GM23338 (cell line): ENCODE results near the gene NPEPL1. TPM values are rescaled to one million over a fixed set of nuclear protein-coding genes. Genes with fewer than 3 reads are reported as not detected.

ENCODE experiments used
- ATAC-seq: fragments of 200-7000 bp; cut with Tn5 transposase; 3 replicates; pipeline ENCODE4 v1.9.1; 2020
- DNase-seq: peaks from one replicate; pipeline ENCODE4 v3.0.0-alpha.2; 2015; ENCODE audit warnings: low spot score
- H2AFZ ChIP-seq: fragments of 200-600 bp; sonication (generic); 2 replicates; pipeline ENCODE4 v1.8.0; 2016; ENCODE audit warnings: antibody characterized with exemption, mild to moderate bottlenecking, moderate library complexity
- H3F3A ChIP-seq: fragments of 200-600 bp; sonication (generic); replicated peaks from 2 replicates; pipeline ENCODE4 v1.8.0; 2017; ENCODE audit warnings: antibody characterized with exemption, mixed run types, low read depth
- H3K27ac ChIP-seq: fragments of 200-600 bp; sonication (generic); 2 replicates; pipeline ENCODE4 v1.6.1; 2016; ENCODE audit warnings: low read depth
- H3K27me3 ChIP-seq: fragments of 200-600 bp; sonication (generic); 2 replicates; pipeline ENCODE4 v1.8.0; 2016; ENCODE audit warnings: mild to moderate bottlenecking, mixed run types, moderate library complexity; ENCODE audit not compliant: insufficient read depth
- H3K36me3 ChIP-seq: fragments of 200-600 bp; sonication (generic); 2 replicates; pipeline ENCODE4 v1.8.0; 2016; ENCODE audit warnings: mild to moderate bottlenecking; ENCODE audit not compliant: insufficient read depth
- H3K4me1 ChIP-seq: fragments of 200-600 bp; sonication (generic); 2 replicates; pipeline ENCODE4 v1.8.0; 2016; ENCODE audit warnings: mild to moderate bottlenecking, moderate library complexity; ENCODE audit not compliant: insufficient read depth
- H3K4me2 ChIP-seq: fragments of 200-600 bp; sonication (generic); 2 replicates; pipeline ENCODE4 v1.7.1; 2017; ENCODE audit warnings: mixed run types
- H3K4me3 ChIP-seq: fragments of 200-600 bp; sonication (generic); 2 replicates; pipeline ENCODE4 v1.6.1; 2016; ENCODE audit warnings: mixed run types
- H3K79me2 ChIP-seq: fragments of 200-600 bp; sonication (generic); replicated peaks from 2 replicates; pipeline ENCODE4 v1.8.0; 2017; ENCODE audit warnings: mild to moderate bottlenecking; ENCODE audit not compliant: insufficient read depth
- H3K9me2 ChIP-seq: fragments of 200-600 bp; sonication (generic); 2 replicates; pipeline ENCODE4 v1.8.0; 2017; ENCODE audit not compliant: insufficient read depth
- H4K20me1 ChIP-seq: fragments of 200-600 bp; sonication (generic); replicated peaks from 2 replicates; pipeline ENCODE4 v1.8.0; 2017; ENCODE audit warnings: mild to moderate bottlenecking; ENCODE audit not compliant: insufficient read depth
- H3K27ac Mint-ChIP-seq: 2 replicates; pipeline ENCODE4 v1.8.0; 2020; ENCODE audit warnings: inconsistent platforms, mild to moderate bottlenecking, moderate library complexity, mixed read lengths
- H3K27me3 Mint-ChIP-seq: 3 replicates; pipeline ENCODE4 v1.8.0; 2022; ENCODE audit warnings: low read depth, mild to moderate bottlenecking, moderate library complexity, mixed read lengths, inconsistent platforms; ENCODE audit not compliant: insufficient read depth, poor library complexity
- H3K36me3 Mint-ChIP-seq: 3 replicates; pipeline ENCODE4 v1.8.0; 2021; ENCODE audit warnings: low read depth, mild to moderate bottlenecking, inconsistent platforms, moderate library complexity, mixed read lengths
- H3K4me1 Mint-ChIP-seq: 3 replicates; pipeline ENCODE4 v1.8.0; 2020; ENCODE audit warnings: mild to moderate bottlenecking, inconsistent platforms, mixed read lengths
- H3K4me3 Mint-ChIP-seq: 3 replicates; pipeline ENCODE4 v1.8.0; 2021; ENCODE audit warnings: moderate library complexity, mild to moderate bottlenecking, inconsistent platforms, mixed read lengths
- H3K9me3 Mint-ChIP-seq: 3 replicates; pipeline ENCODE4 v1.8.0; 2020; ENCODE audit warnings: moderate library complexity, mild to moderate bottlenecking, inconsistent platforms, mixed read lengths
- JUNB ChIP-seq: IDR thresholded peaks from one replicate; pipeline ENCODE4 v1.6.1; 2016; ENCODE audit warnings: antibody characterized with exemption; ENCODE audit not compliant: unreplicated experiment
- STAT1 ChIP-seq: IDR thresholded peaks from one replicate; pipeline ENCODE4 v1.6.1; 2016; ENCODE audit warnings: antibody characterized with exemption; ENCODE audit not compliant: unreplicated experiment
- ZNF331 ChIP-seq: fragments of 250-450 bp; sonication (Bioruptor Pico); IDR thresholded peaks from 2 replicates; pipeline ENCODE4 v1.5.0; 2020; ENCODE audit warnings: low read depth, mild to moderate bottlenecking, moderate library complexity
- ZNF462 ChIP-seq: fragments of 250-450 bp; sonication (Bioruptor Pico); IDR thresholded peaks from 2 replicates; pipeline ENCODE4 v1.5.0; 2020; ENCODE audit warnings: mild to moderate bottlenecking, moderate library complexity
- polyA plus RNA-seq: library from polyadenylated mRNA; unstranded; fragments of >200 nt; fragmentation: Nextera tagmentation; extraction: Ambion mirVana; gene quantifications from 2 replicates; pipeline ENCODE4 v1.2.1, GENCODE V29; 2016
- total RNA-seq: library from RNA; depleted of rRNA; stranded (reverse); fragments of >200 nt; shearing (Covaris generic); gene quantifications from 2 replicates; pipeline ENCODE4 v1.2.3, GENCODE V29; 2014

The NPEPL1 gene
- total and polyA plus RNA-seq, 2 experiments from 2014 or later = 23.5 to 30.0 TPM

GRCh38 chr20:58691773-58692578, 624 bp upstream of the NPEPL1 start:
- H3K36me3 ChIP-seq = no peaks in the 10 kb centered on the region; the same call in 1 of the 2 replicates
- no peaks in the 10 kb centered on the region for H3K79me2 ChIP-seq
- H3F3A ChIP-seq = peaks cover 25% of the 10 kb centered on the region
- Mint-ChIP-seq H3K9me3 (no peaks in the 10 kb centered on the region), H3K36me3 (peaks cover 4% of the 10 kb centered on the region), H3K4me3 (peak overlapping the region; percentile 46; the same call in 1 of the 3 replicates), H3K27ac (peak overlapping the region; percentile 91), H3K4me1 (peaks cover 39% of the 10 kb centered on the region), H3K27me3 (peaks cover 6% of the 10 kb centered on the region)
- H3K27ac ChIP-seq = peak overlapping the region; percentile 69; the same call in 1 of the 2 replicates
- H3K4me2 ChIP-seq = 0 out of 2 replicates have a peak overlapping the region, but pooled peaks have one; percentile 38
- H3K4me3 ChIP-seq = no peak overlapping the region
- H3K9me2 ChIP-seq = no peaks in the 10 kb centered on the region
- H4K20me1 ChIP-seq = no peaks in the 10 kb centered on the region
- 0 out of 2 replicates have a peak overlapping the region, but pooled peaks have one; percentile 14 for H2AFZ ChIP-seq
- peak; percentile 11 for ATAC-seq
- DNase-seq = no peak
- no peak for TF ChIP-seq ZNF331 (CRISPR knock-in tag)
- TF ChIP-seq ZNF462 (CRISPR knock-in tag) = no peak
- TF ChIP-seq STAT1 = no peak
- no peak for TF ChIP-seq JUNB
- no peaks in the 10 kb centered on the region for H3K27me3 ChIP-seq
- peaks cover 33% of the 10 kb centered on the region for H3K4me1 ChIP-seq
